Measurements from ENCODE around the gene MSMB. TPM values are rescaled to one million over a fixed set of nuclear protein-coding genes. Genes with fewer than 3 reads are reported as not detected.

MSMB gene
- polyA plus RNA-seq, 1 of the 3 experiments (the other 2 are of a cell fraction), result not detected

DNA sequence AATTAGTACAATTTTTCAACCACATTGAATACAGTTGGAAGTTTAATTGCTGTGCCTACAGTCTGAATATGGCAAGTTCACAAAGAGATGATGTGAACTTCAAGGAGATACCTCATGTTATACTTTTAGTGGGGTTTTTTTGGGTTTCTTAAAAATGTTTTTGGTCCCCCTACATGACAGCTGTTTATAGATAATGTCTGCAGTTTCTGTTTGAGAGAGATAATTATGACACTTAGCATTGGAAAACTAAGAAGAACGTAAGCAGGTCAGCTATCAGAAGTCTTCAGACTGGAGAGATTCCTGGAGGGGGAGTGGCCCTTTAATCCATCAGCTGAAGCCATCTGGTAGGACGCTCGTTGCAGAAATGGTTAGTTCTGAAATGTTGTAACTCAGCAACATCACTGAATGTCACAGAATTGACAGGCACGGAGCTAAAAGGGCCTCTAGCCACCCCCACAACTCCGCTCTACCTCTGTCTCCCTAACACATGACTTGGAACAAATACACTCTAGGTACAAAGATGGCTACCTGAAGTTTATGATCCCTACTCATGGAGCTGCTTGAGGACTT, 44.8 kb downstream of the MSMB start:
- ChIA-PET CTCF (interaction anchor here (2.1 kb wide), 1 partner anchor 27 kb away, joined by 6 read pairs; no protein-coding TSS in a partner anchor), POLR2A (no interaction called here)
- no peaks in the 10 kb centered on the region for H3K9me2 ChIP-seq
- H3K4me3 ChIP-seq (ENCODE audit: low read depth in 2 of 2, low read length in 1 of 2), result no peak overlapping the region
- H3K9me3 ChIP-seq, result no peaks in the 10 kb centered on the region
- H3K27me3 ChIP-seq (ENCODE audit: insufficient read depth), result no peaks in the 10 kb centered on the region
- H3K79me2 ChIP-seq (ENCODE audit: insufficient read depth), result peaks cover 21% of the 10 kb centered on the region
- no peak overlapping the region for H3K4me2 ChIP-seq
- H3K27ac ChIP-seq (ENCODE audit: low read depth in 2 of 2, low read length in 1 of 2), result no peak overlapping the region
- peaks cover 8% of the 10 kb centered on the region; the same call in 1 of the 2 replicates for H4K20me1 ChIP-seq (ENCODE audit: insufficient read depth)
- peaks cover 35% of the 10 kb centered on the region for H3F3A ChIP-seq (replicated peaks; ENCODE audit: insufficient read depth)
- H3K4me1 ChIP-seq (ENCODE audit: control insufficient read depth in 1 of 2, insufficient read depth in 2 of 2, low read depth in 1 of 2, low read length in 1 of 2), result no peaks in the 10 kb centered on the region; a peak in 1 of 4 replicates
- peaks cover 58 to 76% of the 10 kb centered on the region in 2 experiments for H3K36me3 ChIP-seq (replicated peaks in 1 of 2; ENCODE audit: control insufficient read depth in 1 of 2, insufficient read depth in 2 of 2, low read length in 1 of 2)
- no peak overlapping the region for H3K9ac ChIP-seq
- 86% methylated on average over 5 of the region's 5 CpGs for WGBS (ENCODE audit: low lambda C conversion rate)
- TF ChIP-seq MEF2A (IDR thresholded peaks at IDR 0.05; ENCODE audit: borderline replicate concordance, low read depth) (no peak), JUND (IDR thresholded peaks at IDR 0.05) (no peak), USF2 (IDR thresholded peaks at IDR 0.05; ENCODE audit: borderline replicate concordance, low read depth, low read length) (no peak), RAD21 (IDR thresholded peaks at IDR 0.05; ENCODE audit: low read length) (no peak), RXRA (IDR thresholded peaks at IDR 0.05; ENCODE audit: borderline replicate concordance, low read depth) (no peak), SIN3A (IDR thresholded peaks at IDR 0.05; ENCODE audit: borderline replicate concordance, low read depth, low read length) (no peak), TAF1 (IDR thresholded peaks at IDR 0.05; ENCODE audit: borderline replicate concordance, low read depth, low read length) (no peak), RFX5 (IDR thresholded peaks at IDR 0.05; ENCODE audit: low read length) (no peak)
- TF ChIP-seq, protein P1, sequence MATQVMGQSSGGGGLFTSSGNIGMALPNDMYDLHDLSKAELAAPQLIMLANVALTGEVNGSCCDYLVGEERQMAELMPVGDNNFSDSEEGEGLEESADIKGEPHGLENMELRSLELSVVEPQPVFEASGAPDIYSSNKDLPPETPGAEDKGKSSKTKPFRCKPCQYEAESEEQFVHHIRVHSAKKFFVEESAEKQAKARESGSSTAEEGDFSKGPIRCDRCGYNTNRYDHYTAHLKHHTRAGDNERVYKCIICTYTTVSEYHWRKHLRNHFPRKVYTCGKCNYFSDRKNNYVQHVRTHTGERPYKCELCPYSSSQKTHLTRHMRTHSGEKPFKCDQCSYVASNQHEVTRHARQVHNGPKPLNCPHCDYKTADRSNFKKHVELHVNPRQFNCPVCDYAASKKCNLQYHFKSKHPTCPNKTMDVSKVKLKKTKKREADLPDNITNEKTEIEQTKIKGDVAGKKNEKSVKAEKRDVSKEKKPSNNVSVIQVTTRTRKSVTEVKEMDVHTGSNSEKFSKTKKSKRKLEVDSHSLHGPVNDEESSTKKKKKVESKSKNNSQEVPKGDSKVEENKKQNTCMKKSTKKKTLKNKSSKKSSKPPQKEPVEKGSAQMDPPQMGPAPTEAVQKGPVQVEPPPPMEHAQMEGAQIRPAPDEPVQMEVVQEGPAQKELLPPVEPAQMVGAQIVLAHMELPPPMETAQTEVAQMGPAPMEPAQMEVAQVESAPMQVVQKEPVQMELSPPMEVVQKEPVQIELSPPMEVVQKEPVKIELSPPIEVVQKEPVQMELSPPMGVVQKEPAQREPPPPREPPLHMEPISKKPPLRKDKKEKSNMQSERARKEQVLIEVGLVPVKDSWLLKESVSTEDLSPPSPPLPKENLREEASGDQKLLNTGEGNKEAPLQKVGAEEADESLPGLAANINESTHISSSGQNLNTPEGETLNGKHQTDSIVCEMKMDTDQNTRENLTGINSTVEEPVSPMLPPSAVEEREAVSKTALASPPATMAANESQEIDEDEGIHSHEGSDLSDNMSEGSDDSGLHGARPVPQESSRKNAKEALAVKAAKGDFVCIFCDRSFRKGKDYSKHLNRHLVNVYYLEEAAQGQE (IDR thresholded peaks at IDR 0.05; ENCODE audit: low read depth, low read length), result no peak
- no peak for DNase-seq
- no peak overlapping the region for H2AFZ ChIP-seq (ENCODE audit: low read depth)

DNA sequence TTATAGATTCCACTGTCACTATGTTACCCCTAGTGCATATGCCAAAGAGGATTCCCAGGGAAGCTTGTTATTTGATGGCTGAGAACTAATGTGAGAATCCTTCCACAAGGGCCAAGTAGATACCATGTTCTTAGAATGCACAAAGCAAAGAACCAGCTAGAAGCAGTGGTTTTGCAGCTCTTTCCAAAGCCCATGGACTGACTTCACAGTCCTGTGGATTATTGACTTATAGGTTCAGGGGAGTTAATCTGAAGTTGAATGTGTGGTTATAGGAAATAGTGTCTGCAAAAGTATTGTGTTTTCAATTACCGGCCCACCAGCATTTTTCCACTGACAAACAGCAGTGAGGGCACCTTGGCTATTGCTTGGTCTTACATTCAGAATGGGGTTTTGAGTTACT, 45.5 kb downstream of the MSMB start:
- Histone ChIP-seq H3K27me3 (ENCODE audit: insufficient read depth) (no peaks in the 10 kb centered on the region), H3K4me3 (ENCODE audit: low read depth in 2 of 2, low read length in 1 of 2) (no peak overlapping the region), H4K20me1 (ENCODE audit: insufficient read depth) (peaks cover 4% of the 10 kb centered on the region; the same call in 1 of the 2 replicates), H3K36me3 (replicated peaks in 1 of 2; ENCODE audit: control insufficient read depth in 1 of 2, insufficient read depth in 2 of 2, low read length in 1 of 2) (peaks cover 51 to 70% of the 10 kb centered on the region in 2 experiments), H3F3A (replicated peaks; ENCODE audit: insufficient read depth) (peaks cover 27% of the 10 kb centered on the region), H3K9me2 (no peaks in the 10 kb centered on the region), H3K9me3 (no peaks in the 10 kb centered on the region), H2AFZ (ENCODE audit: low read depth) (no peak overlapping the region), H3K4me1 (ENCODE audit: control insufficient read depth in 1 of 2, insufficient read depth in 2 of 2, low read depth in 1 of 2, low read length in 1 of 2) (no peaks in the 10 kb centered on the region; a peak in 1 of 4 replicates), H3K4me2 (no peak overlapping the region), H3K27ac (ENCODE audit: low read depth in 2 of 2, low read length in 1 of 2) (no peak overlapping the region), H3K9ac (no peak overlapping the region), H3K79me2 (ENCODE audit: insufficient read depth) (peaks cover 21% of the 10 kb centered on the region)
- WGBS (ENCODE audit: low lambda C conversion rate), result 93% methylated on average over 1 of the region's 1 CpG
- CTCF ChIA-PET, result interaction anchor here (2.1 kb wide), 1 partner anchor 28 kb away, joined by 6 read pairs; no protein-coding TSS in a partner anchor
- DNase-seq, result no peak
- POLR2A ChIA-PET, result no interaction called here
- TF ChIP-seq GABPA (IDR thresholded peaks at IDR 0.05; ENCODE audit: low read depth) (no peak), SMC3 (IDR thresholded peaks at IDR 0.05; ENCODE audit: low read depth, low read length) (no peak), POLR2AphosphoS5 (IDR thresholded peaks at IDR 0.05; ENCODE audit: low read depth, low read length) (no peak), TEAD4 (IDR thresholded peaks at IDR 0.05; ENCODE audit: borderline replicate concordance, insufficient read depth) (no peak), JUND (IDR thresholded peaks at IDR 0.05) (no peak), TCF12 (IDR thresholded peaks at IDR 0.05) (no peak), RCOR1 (IDR thresholded peaks at IDR 0.05; ENCODE audit: low read length) (no peak), NRF1 (IDR thresholded peaks at IDR 0.05; ENCODE audit: low read depth, low read length) (no peak), PBX3 (IDR thresholded peaks at IDR 0.05) (no peak), TAF1 (IDR thresholded peaks at IDR 0.05; ENCODE audit: borderline replicate concordance, low read depth, low read length) (no peak), RXRA (IDR thresholded peaks at IDR 0.05; ENCODE audit: borderline replicate concordance, low read depth) (no peak), USF2 (IDR thresholded peaks at IDR 0.05; ENCODE audit: borderline replicate concordance, low read depth, low read length) (no peak), RAD21 (IDR thresholded peaks at IDR 0.05; ENCODE audit: low read length) (no peak), FOSL2 (IDR thresholded peaks at IDR 0.05; ENCODE audit: borderline replicate concordance, low read depth) (no peak)
